ENCODE data around the gene NDE1. TPM values are rescaled to one million over a fixed set of nuclear protein-coding genes. Genes with fewer than 3 reads are reported as not detected.
A peak's percentile ranks its signal among the peaks of the same experiment; 100 is the strongest.

The NDE1 gene
- total RNA-seq, 4 donors from 2014 or later = 22.9 to 73.5 (median 38.8) TPM

DNA sequence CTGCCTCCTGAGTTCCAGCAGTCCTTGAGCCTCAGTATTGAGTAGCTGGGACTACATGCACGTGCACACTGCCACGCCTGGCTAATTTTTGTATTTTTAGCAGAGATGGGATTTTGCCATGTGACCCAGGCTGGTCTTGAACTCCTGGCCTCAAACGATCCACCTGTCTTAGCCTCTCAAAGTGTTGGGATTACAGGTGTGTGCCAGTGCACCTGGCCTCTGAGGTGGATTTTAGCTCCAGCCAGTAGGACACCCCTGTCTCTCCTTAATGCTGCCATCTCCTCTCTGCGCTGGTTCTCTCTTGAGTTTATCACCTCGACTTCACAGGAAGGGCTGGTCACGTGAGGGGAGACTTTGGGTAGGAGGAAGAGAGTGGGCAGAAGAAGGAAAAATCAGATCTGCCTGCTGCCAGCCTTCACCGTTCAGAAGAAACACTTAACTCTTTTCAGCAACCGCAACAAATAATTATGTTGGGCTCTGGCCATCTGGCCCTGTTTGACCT lies 55.1 kb downstream of the NDE1 start:
- H3K4me1 ChIP-seq = peaks cover 0 to 11% (median 0%) of the 10 kb centered on the region in 4 donors
- peak overlapping the region in 1 of 4 donors; percentile 67 for H3K27ac ChIP-seq
- no peak for DNase-seq (ENCODE audit: low spot score in 2 of 2)
- no peak overlapping the region for H3K4me3 ChIP-seq
- H3K27me3 ChIP-seq = no peaks in the 10 kb centered on the region
- 62 to 74% methylated on average over 8 of the region's 8 CpGs for WGBS, 2 donors
- peaks cover 0 to 73% (median under 1%) of the 10 kb centered on the region in 3 donors for H3K36me3 ChIP-seq
- H3K9me3 ChIP-seq = no peaks in the 10 kb centered on the region
- TF ChIP-seq EP300 (IDR thresholded peaks at IDR 0.05) (no peak), POLR2A (IDR thresholded peaks at IDR 0.05) (no peak)
- TF ChIP-seq, protein P1, sequence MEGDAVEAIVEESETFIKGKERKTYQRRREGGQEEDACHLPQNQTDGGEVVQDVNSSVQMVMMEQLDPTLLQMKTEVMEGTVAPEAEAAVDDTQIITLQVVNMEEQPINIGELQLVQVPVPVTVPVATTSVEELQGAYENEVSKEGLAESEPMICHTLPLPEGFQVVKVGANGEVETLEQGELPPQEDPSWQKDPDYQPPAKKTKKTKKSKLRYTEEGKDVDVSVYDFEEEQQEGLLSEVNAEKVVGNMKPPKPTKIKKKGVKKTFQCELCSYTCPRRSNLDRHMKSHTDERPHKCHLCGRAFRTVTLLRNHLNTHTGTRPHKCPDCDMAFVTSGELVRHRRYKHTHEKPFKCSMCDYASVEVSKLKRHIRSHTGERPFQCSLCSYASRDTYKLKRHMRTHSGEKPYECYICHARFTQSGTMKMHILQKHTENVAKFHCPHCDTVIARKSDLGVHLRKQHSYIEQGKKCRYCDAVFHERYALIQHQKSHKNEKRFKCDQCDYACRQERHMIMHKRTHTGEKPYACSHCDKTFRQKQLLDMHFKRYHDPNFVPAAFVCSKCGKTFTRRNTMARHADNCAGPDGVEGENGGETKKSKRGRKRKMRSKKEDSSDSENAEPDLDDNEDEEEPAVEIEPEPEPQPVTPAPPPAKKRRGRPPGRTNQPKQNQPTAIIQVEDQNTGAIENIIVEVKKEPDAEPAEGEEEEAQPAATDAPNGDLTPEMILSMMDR (IDR thresholded peaks at IDR 0.05) = no peak

DNA sequence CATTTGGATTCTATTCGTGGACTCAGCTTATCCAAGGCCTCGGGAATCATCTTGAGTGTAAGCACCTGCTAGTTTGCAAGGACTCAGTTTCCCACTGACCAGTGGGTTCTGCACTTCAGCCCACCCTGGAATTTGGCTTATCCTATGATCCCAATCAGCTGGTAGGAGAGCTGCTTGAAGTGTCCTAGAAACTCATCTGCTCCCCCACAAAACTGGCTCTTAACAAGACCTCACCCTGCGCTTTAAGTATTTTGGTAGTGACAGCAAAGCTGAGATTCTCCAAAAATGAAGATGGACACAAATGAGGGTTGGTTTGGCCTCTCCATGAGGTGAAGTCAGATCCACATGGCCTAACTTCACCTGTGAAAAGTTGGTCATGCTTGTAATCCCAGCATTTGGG lies 57.3 kb downstream of the NDE1 start:
- TF ChIP-seq, protein P1 (IDR thresholded peaks at IDR 0.05) = no peak
- WGBS, 2 donors = 92 to 95% methylated on average over 3 of the region's 3 CpGs
- H3K4me1 ChIP-seq = peaks cover 0 to 11% (median 0%) of the 10 kb centered on the region in 4 donors
- no peaks in the 10 kb centered on the region for H3K9me3 ChIP-seq
- DNase-seq (ENCODE audit: low spot score in 2 of 2) = no peak
- H3K36me3 ChIP-seq = peaks cover 0 to 62% (median 0%) of the 10 kb centered on the region in 3 donors
- no peak overlapping the region for H3K27ac ChIP-seq
- no peak overlapping the region for H3K4me3 ChIP-seq
- H3K27me3 ChIP-seq = no peaks in the 10 kb centered on the region

DNA sequence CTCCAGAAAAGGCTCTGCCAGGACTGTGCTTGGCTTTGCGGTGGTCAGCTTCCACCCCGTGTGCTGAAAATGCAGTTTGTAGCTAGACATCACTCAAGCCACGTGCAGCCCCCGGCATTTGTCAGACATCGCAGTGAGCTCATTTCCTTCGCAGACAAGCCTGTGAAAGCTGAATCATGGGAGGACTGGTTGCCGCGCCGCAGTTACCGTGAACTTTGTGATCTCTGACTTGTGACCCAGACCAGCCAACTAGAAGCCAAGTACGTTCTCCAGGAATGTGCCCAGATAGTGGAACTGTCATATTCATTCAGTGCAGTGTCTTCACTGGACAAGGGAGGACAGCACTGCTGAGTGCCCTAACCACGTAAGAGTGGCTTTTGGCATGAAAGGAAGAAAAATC lies 58.1 kb downstream of the NDE1 start:
- Histone ChIP-seq H3K9me3 (no peaks in the 10 kb centered on the region), H3K27me3 (no peaks in the 10 kb centered on the region), H3K4me1 (peaks cover 0 to 11% (median 0%) of the 10 kb centered on the region in 4 donors), H3K36me3 (peaks cover 0 to 54% (median 0%) of the 10 kb centered on the region in 3 donors), H3K27ac (no peak overlapping the region), H3K4me3 (no peak overlapping the region)
- WGBS, 2 donors = 63 to 72% methylated on average over 12 of the region's 12 CpGs
- DNase-seq (ENCODE audit: low spot score in 2 of 2) = no peak
- no peak for TF ChIP-seq POLR2A (IDR thresholded peaks at IDR 0.05)
- no peak for TF ChIP-seq EP300 (IDR thresholded peaks at IDR 0.05)
- TF ChIP-seq, protein P1 (IDR thresholded peaks at IDR 0.05) = no peak

DNA sequence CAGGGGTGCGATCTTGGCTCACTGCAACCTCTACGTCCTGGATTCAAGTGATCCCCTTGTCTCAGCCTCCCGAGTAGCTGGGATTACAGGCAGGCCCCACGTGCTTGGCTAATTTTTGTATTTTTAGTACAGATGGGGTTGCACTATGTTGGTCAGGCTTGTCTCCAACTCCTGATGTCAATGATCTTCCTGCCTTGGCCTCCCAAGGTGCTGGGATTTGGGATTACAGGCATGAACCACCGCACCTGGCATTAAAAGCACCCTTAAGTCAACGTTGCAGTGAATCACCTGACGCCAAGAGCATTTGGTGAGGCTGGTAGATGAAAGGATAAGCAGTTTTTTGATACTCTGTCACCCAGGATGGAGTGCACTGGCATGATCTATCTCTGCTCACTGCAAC lies 59.0 kb downstream of the NDE1 start:
- no peak for TF ChIP-seq EP300 (IDR thresholded peaks at IDR 0.05)
- no peak for TF ChIP-seq POLR2A (IDR thresholded peaks at IDR 0.05)
- TF ChIP-seq, protein P1 (IDR thresholded peaks at IDR 0.05) = no peak
- Histone ChIP-seq H3K4me1 (peaks cover 0 to 11% (median 0%) of the 10 kb centered on the region in 4 donors), H3K9me3 (no peaks in the 10 kb centered on the region), H3K27ac (no peak overlapping the region), H3K4me3 (no peak overlapping the region), H3K27me3 (no peaks in the 10 kb centered on the region), H3K36me3 (peaks cover 0 to 54% (median 0%) of the 10 kb centered on the region in 3 donors)
- DNase-seq (ENCODE audit: low spot score in 2 of 2) = no peak
- WGBS, 2 donors = 80 to 89% methylated on average over 7 of the region's 7 CpGs

DNA sequence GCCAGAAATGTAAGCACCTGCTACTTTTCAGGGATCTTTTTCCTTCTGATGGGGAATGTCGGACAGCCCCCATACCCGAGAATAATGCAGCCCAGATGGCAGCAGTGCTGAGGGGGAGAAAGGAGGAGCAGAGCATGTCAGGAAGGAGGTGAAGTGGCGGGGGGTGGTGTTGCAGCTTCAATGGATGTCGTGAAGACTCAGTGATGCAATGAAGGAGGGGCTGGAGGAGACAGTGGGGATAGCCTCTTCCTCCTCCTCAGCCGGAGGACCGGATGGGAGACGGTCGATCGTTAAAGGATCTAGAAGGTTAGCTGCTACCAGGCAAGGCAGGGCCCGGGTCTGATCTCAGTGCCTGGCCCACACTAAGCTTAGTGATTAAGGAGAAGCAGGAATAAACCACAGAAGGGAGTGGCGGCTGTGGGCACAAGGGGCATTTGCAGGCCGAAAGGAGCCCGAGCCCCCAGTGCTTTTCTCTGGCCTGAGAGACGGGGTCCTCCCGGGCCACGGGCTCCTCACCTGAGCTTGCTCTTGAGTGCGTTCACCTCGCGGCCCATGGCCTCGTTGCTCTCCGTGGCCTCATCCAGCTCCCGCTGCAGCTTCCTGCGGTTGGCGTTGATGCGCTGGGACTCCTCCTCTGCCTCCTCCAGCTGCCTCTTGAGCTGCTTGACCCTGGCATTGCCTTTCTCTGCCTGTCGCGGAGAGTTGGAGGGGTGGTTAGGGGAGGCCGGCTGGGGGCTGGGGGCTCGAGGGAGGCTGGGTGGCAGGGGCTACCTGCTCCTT lies 64.5 kb downstream of the NDE1 start:
- 85 to 88% methylated on average over 29 of the region's 29 CpGs for WGBS, 2 donors
- H3K9me3 ChIP-seq = no peaks in the 10 kb centered on the region
- H3K36me3 ChIP-seq = peaks cover 0 to 74% (median 0%) of the 10 kb centered on the region in 3 donors
- H3K27me3 ChIP-seq = no peaks in the 10 kb centered on the region
- H3K4me3 ChIP-seq = no peak overlapping the region
- no peak for DNase-seq (ENCODE audit: low spot score in 2 of 2)
- TF ChIP-seq, protein P1 (IDR thresholded peaks at IDR 0.05) = no peak
- TF ChIP-seq EP300 (IDR thresholded peaks at IDR 0.05) = no peak
- no peaks in the 10 kb centered on the region for H3K4me1 ChIP-seq
- no peak overlapping the region for H3K27ac ChIP-seq
